GM18507 (cell line): ENCODE results near the gene UPK1B.
A peak's percentile ranks its signal among the peaks of the same experiment; 100 is the strongest.

Source experiments
- DNase-seq: peaks from one replicate; pipeline ENCODE4 v3.0.0; 2011; ENCODE audit warnings: low read depth; ENCODE audit not compliant: insufficient read length; ENCODE audit errors: extremely low spot score
- FAIRE-seq: peaks from 2 replicates; lab custom pipeline; 2011; peaks lifted over from hg19 to GRCh38; lab: Jason Lieb, UNC

UPK1B gene

GRCh38 chr3:119220198-119220597, 46.8 kb downstream of the UPK1B start:
- DNase-seq (no peak), FAIRE-seq (no peak)

- no peak for DNase-seq
- no peak for FAIRE-seq
Observed at GRCh38 chr3:119220970-119221667, 47.7 kb downstream of the UPK1B start.

DNA sequence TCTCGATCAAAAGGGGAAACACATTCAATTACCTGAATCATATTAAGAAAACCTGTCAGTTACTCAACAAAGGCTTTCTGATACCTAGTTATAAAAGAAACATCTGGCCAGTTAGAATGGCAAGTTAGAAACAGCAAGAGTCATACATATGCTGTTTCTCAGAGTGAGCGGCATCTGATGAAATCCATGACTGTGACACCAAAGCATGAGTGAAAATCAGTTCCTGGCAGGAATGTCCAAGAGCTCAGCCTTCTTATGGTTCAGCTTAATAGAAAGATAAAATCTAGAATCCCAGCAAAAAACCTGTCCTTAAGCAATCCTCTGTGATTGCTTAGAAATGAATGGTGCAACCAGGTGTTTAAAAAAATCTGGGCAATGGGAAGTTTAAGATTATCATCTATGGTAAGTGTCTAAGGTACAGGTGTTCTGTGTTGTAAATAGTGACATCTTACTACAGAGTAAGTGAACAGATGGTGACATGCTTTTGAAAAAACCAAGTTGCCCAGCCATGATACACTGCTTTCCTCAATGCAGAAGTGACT, 48.5 kb downstream of the UPK1B start:
- no peak for DNase-seq
- no peak for FAIRE-seq

- FAIRE-seq (no peak), DNase-seq (no peak)
Observed at GRCh38 chr3:119222391-119222790, 49.0 kb downstream of the UPK1B start.

- DNase-seq = no peak
- no peak for FAIRE-seq
Observed at GRCh38 chr3:119223511-119223910, 50.1 kb downstream of the UPK1B start.

GRCh38 chr3:119225121-119225520, 51.7 kb downstream of the UPK1B start:
- DNase-seq (no peak), FAIRE-seq (no peak)

DNA sequence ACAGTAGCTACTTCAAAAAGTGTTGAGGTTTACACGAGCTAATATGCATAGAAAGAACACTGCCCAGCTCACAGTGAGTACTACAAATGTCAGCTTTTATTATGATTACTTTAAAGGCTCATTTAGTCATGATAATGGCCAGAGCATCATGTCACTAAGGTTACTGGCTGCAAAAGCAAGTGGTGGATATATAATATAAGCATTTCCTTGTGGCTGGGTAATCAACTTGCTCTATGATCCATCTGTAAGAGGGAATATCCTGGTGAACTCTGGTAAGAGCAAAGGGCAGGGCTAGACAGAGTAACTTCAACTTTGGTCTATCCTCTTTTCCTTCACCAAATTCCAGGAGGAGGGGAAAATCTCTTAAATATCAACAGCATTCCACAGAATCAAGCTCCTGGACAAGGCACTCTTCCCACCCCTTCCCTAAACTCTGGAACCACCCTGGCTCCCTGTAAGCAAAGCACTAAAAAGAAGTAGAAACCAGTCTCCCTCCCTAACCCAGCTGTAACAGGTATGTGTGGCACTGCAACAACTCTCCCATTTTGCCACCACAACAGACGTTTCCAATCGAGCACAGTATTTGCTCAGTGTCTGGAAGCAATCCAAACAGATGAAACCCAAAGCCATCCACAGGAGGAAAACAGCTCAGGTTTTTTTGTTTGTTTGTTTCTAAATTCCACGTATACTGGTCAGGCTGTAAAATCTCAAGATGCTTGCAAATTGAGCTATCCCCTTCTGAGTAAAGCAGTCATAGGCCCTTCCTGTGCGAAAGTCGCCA, 53.9 kb downstream of the UPK1B start:
- FAIRE-seq (no peak), DNase-seq (no peak)

- FAIRE-seq (no peak), DNase-seq (no peak)
Observed at GRCh38 chr3:119228373-119229145, 55.2 kb downstream of the UPK1B start.

DNA sequence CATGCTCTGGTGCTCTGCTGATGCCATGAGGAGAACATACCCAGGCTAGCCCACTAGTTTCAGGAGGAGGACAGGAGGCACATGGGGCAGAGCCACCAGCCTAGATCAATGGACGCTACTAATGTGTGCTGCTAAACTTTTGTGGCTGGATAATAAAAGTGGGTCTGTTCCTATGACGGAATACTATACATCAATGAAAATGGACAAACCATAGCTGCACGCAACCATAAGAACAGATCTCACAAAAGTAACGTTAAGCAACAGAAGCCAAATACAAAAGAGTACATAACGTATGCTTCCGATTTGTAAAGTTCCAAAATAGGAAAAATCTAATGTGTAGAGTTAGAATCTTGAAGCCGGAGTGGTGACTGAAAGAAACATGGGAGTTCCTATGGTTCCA, 55.8 kb downstream of the UPK1B start:
- DNase-seq (no peak), FAIRE-seq (no peak)

DNA sequence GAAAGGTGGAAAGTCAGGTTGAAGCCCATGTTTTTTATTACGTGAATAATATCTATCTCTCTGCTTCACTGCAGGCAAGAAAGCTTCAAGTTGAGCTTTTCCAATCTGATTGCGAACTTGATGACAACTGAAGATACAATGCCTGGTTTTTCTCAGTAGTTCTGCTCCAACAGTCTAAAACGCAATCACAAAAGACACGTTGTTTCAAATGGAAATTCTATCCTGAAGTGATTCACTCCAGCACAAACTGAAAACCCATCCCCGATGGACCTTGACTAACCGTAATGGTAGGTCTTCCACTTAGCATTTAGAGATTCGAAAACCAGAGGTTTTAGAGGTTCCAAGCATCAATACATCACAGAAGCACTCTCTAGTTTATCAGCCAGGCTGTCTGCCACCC, 56.7 kb downstream of the UPK1B start:
- DNase-seq = no peak
- no peak for FAIRE-seq

GRCh38 chr3:119230745-119231144, 57.3 kb downstream of the UPK1B start:
- no peak for DNase-seq
- no peak for FAIRE-seq

- no peak for FAIRE-seq
- no peak for DNase-seq
Observed at GRCh38 chr3:119234610-119235009, 61.2 kb downstream of the UPK1B start.

DNA sequence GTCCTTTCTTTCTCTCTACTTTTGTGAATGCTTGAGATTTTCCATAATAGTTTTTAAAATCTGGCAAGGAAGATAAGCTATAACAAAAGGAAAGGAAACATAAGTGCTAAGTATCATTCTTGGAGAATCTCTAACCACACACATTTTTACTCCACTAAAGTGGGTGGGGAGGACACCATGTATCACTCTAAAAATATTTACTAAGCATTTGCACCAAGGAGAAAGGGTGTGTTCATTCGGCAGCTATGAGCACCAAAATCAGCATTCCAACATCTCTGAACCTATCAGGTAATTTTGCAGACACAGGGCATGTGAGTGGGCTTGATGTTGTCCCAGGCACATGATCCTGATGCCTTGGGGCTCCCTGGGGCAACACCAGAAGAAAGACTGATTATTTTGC, 61.8 kb downstream of the UPK1B start:
- DNase-seq (no peak), FAIRE-seq (peak; percentile 35)

DNA sequence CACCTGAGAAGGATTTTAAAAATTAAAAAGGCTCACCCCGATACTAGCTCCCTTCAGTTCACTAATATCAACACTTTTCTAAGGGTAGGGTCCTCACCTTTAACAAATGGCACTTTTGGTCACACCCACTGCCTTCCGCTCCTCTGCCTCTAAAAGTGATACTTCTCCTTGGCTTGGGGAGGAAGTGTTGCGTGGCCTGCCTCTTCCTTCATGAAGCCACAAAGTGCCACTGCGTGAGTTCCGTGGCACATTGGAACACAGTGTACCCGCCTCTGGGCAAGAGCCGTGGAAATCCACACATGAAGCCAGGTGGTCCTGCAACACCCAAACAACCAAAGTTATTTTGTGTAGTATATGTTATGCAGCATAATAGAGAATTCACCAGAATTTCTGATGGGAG, 63.4 kb downstream of the UPK1B start:
- FAIRE-seq = peak; percentile 61

DNA sequence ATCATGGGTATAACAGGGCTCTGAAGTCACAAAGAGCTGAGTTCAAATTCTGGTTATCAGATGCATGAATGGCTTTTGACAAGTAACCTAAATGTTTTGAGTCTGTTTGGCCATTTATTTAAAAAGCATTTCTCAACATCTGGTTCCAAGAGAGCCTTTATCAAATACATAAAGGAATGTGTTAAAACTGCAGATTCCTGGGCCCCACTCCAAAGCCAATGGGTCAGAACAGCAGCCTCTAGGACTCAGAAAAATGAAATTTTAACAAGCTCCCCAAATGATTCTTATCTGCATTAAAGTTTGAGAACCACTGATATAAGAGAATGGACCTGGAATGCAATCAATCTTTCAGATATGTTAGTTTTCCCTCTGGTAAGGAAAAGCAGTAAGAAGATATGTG, 63.9 kb downstream of the UPK1B start:
- DNase-seq = no peak
- no peak for FAIRE-seq

More for the DNA sequence above, 63.4 kb downstream of the UPK1B start:
- no peak for DNase-seq

DNA sequence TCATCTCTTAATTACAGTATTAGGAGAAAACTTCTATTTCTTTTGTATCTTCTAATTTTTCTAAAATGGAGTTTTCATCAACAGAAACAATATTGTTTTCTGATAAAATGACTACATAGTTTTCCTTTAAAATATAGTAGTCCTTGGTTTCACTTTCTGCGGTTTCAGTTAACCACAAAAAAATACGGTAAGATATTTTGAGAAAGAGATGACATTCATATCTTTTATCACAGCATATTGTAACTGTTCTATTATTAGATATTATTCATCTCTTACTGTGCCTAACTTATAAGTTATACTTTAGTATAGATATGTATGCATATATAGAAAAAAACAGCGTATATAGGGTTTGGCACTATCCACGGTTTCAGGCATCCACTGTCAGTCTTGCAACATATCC, 65.0 kb downstream of the UPK1B start:
- FAIRE-seq (no peak), DNase-seq (no peak)

DNA sequence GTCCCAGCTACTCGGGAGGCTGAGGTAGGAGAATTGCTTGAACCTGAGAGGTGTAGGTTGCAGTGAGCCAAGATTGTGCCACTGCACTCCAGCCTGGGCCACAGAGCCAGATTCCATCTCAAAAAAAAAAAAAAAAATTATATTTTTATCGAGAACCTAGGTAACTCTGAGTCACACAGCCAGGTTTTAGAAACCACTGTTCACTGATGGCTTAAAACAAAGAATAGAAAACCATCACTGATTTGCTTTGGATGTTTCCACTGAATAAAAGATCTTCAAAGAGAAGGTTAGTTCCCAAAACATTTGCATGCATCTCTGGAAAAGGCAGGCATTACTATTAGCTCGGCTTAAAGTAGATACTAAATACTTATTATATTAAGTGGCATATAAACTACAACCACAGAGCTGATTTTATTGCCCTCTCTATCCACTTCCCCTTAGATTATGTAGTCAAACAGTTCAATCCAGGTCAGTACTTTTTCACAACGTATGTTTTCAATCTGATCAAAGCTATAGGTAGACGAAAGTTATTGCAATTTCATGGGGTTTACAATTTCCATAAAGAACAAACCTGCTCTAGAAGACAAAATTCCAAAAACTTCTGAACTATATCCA, 65.9 kb downstream of the UPK1B start:
- DNase-seq = no peak
- no peak for FAIRE-seq

GRCh38 chr3:119240101-119240590, 66.7 kb downstream of the UPK1B start:
- DNase-seq = no peak

DNA sequence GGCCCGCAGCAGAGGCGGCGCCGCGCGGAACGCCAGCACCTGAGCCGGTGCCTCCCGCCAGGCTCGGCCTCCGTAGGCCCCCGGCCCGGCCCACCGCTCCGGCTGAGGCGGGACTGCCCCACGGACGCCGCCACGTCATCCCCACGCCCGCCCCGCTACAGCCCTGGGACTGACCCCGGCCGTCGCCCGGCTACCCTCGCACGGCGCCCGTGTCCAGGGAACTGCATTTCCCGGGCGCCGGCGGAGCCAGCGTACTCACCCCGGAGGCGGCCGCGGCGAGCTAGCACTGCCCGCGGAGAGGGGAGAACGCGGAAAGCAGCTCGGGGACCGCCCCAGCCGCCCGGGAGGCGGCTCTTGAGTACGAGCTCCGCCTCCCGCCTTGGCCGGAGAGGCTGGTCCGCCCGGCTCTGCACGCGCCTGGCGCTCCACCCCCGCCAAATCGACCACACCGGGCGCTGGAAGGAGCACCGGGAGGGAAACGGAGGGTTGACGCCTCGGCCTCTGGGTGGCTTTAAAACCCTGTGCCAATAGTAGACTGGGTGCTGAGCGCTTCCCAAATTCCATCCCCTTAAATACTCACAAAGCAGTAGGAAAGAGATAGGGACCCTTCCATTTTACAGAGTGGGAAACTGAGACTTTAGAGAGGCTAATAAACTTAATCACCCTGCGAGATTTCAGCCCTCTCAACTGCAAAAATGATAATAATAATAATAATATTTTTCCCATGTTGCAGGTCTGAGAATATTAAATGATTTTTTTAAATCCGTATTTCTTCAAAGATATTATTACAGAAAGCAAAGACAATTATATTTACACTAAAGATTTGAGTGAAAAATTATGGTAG, 67.4 kb downstream of the UPK1B start, which contains the start of gene B4GALT4:
Gene B4GALT4 (minus strand): TSS at position 288 of the 844 bp plus-strand sequence. CDS start 10,779 bp downstream, outside the sequence.
- peak; percentile 90 for FAIRE-seq

More at GRCh38 chr3:119240101-119240590, 66.7 kb downstream of the UPK1B start:
- FAIRE-seq = no peak

More for the DNA sequence above, 67.4 kb downstream of the UPK1B start, which contains the start of gene B4GALT4:
- DNase-seq = peak; percentile 64
